ENCODE results near the gene HIP1R. TPM values are rescaled to one million over a fixed set of nuclear protein-coding genes. Genes with fewer than 3 reads are reported as not detected.
"Not testable (repeated sequence)": the region's sequence is repeated elsewhere in the genome, so short reads cannot be mapped to it uniquely, and the experiment has no call there.

Gene HIP1R
- total and polyA plus RNA-seq, 10 of the 15 experiments (the other 5 are each of a cell fraction or from before 2014, with no cell fraction given): 0.18 to 27.7 (median 11.7) TPM

GRCh38 chr12:122891661-122892525 lies 56.6 kb downstream of the HIP1R start (continued):
- peak in 1 of 2 experiments; percentile 29; a peak in 1 of 4 replicates for TF ChIP-seq BHLHE40 (IDR thresholded peaks at IDR 0.05; ENCODE audit: borderline replicate concordance in 1 of 2, low read depth in 2 of 2, low read length in 1 of 2)
- no peak for TF ChIP-seq KAT2A (conservative IDR thresholded peaks at IDR 0.05; ENCODE audit: control insufficient read depth, low read depth, low read length)
- TF ChIP-seq IRF5 (IDR thresholded peaks at IDR 0.05; ENCODE audit: borderline replicate concordance): no peak
- no peak for TF ChIP-seq KLF5 (IDR thresholded peaks at IDR 0.05; ENCODE audit: partially characterized antibody)

- H3K4me3 ChIP-seq; H3K36me3 ChIP-seq (ENCODE audit: control insufficient read depth in 2 of 2, insufficient read depth in 2 of 2, low read length in 1 of 2); ATAC-seq; BruUV-seq (replicated peaks); H3K9ac ChIP-seq (ENCODE audit: control insufficient read depth, insufficient read depth, low read length); H3K27ac ChIP-seq (ENCODE audit: control insufficient read depth, insufficient read depth); FAIRE-seq; H2AFZ ChIP-seq (ENCODE audit: control insufficient read depth, low read depth, low read length); H3K27me3 ChIP-seq (replicated peaks in 1 of 2; ENCODE audit: control insufficient read depth in 2 of 2, insufficient read depth in 2 of 2, low read length in 1 of 2); H3K9me3 ChIP-seq (replicated peaks; ENCODE audit: control insufficient read depth, insufficient read depth, low read length); DNase-seq (ENCODE audit: low read depth, low spot score); H4K20me1 ChIP-seq (ENCODE audit: control insufficient read depth, insufficient read depth); in situ Hi-C loops (cut with MboI): not testable (repeated sequence)
- intact Hi-C loops (cut with micrococcal nuclease; ENCODE audit: unreplicated experiment): loop anchor here (2.0 kb wide), 1 partner anchor 60 kb away; no protein-coding TSS in a partner anchor
- peaks cover 37% of the 10 kb centered on the region for H3K4me1 ChIP-seq (ENCODE audit: control insufficient read depth, insufficient read depth, low read length)
- RAD21 ChIA-PET (ENCODE audit: unreplicated experiment): interaction anchor here (2.0 to 2.5 kb wide), 3 partner anchors 9 to 99 kb away, joined by 8 to 15 read pairs (median 11); no protein-coding TSS in a partner anchor
- H3K4me2 ChIP-seq (ENCODE audit: control insufficient read depth, insufficient read depth): peak overlapping the region; percentile 81; the same call in 1 of the 2 replicates
- CTCF ChIA-PET: interaction anchor here (0.6 to 12.3 kb wide), 5 partner anchors 9 to 54 kb away, joined by 3 to 107 read pairs (median 18); no protein-coding TSS in a partner anchor
- POLR2A ChIA-PET: interaction anchor here (0.6 to 2.1 kb wide), 6 partner anchors 7 to 86 kb away, joined by 3 to 25 read pairs (median 5); no protein-coding TSS in a partner anchor
- SMC1A ChIA-PET (ENCODE audit: uncharacterized antibody, unreplicated experiment): interaction anchor here (0.8 to 3.0 kb wide), 6 partner anchors 8 to 59 kb away, joined by 3 to 31 read pairs (median 7); no protein-coding TSS in a partner anchor
- peaks cover 62% of the 10 kb centered on the region for H3K79me2 ChIP-seq (ENCODE audit: control insufficient read depth, insufficient read depth, low read length)
- 92% methylated on average over 9 of the region's 9 CpGs for WGBS (ENCODE audit: insufficient coverage, insufficient replicate concordance, low lambda C conversion rate, missing lambda C conversion rate)
Measured at GRCh38 chr12:122892724-122893123, 57.5 kb downstream of the HIP1R start.

Measured in GM12878 (cell line).